ENCODE data around the gene COL27A1. TPM values are rescaled to one million over a fixed set of nuclear protein-coding genes. Genes with fewer than 3 reads are reported as not detected.
"Not testable (repeated sequence)": the region's sequence is repeated elsewhere in the genome, so short reads cannot be mapped to it uniquely, and the experiment has no call there.

COL27A1 gene
- total RNA-seq, 1 donor from 2014 or later: 8.5 TPM

GRCh38 chr9:114316605-114317230 is 161.4 kb downstream of the COL27A1 start:
- TF ChIP-seq CTCF (conservative IDR thresholded peaks at IDR 0.05; ENCODE audit: low read depth, low read length): no peak
- H3K4me3 ChIP-seq (ENCODE audit: low read depth, low read length): no peak overlapping the region
- DNase-seq (ENCODE audit: low read depth): no peak

GRCh38 chr9:114317665-114318357 is 162.5 kb downstream of the COL27A1 start:
- H3K4me3 ChIP-seq (ENCODE audit: low read depth, low read length): no peak overlapping the region
- no peak for DNase-seq (ENCODE audit: low read depth)
- no peak for TF ChIP-seq CTCF (conservative IDR thresholded peaks at IDR 0.05; ENCODE audit: low read depth, low read length)

- no peak for DNase-seq (ENCODE audit: low read depth)
- TF ChIP-seq CTCF (conservative IDR thresholded peaks at IDR 0.05; ENCODE audit: low read depth, low read length): no peak
- H3K4me3 ChIP-seq (ENCODE audit: low read depth, low read length): no peak overlapping the region
Observed at GRCh38 chr9:114318416-114318815, 163.1 kb downstream of the COL27A1 start.

GRCh38 chr9:114319147-114319546 is 163.8 kb downstream of the COL27A1 start:
- TF ChIP-seq CTCF (conservative IDR thresholded peaks at IDR 0.05; ENCODE audit: low read depth, low read length): no peak
- DNase-seq (ENCODE audit: low read depth): no peak
- no peak overlapping the region for H3K4me3 ChIP-seq (ENCODE audit: low read depth, low read length)

- DNase-seq (ENCODE audit: low read depth): not testable (repeated sequence)
Observed at GRCh38 chr9:114320710-114321109, 165.4 kb downstream of the COL27A1 start.

GRCh38 chr9:114321759-114322158 is 166.4 kb downstream of the COL27A1 start:
- DNase-seq (ENCODE audit: low read depth): no peak
- H3K4me3 ChIP-seq (ENCODE audit: low read depth, low read length): no peak overlapping the region
- no peak for TF ChIP-seq CTCF (conservative IDR thresholded peaks at IDR 0.05; ENCODE audit: low read depth, low read length)

More at GRCh38 chr9:114320710-114321109, 165.4 kb downstream of the COL27A1 start:
- not testable (repeated sequence) for H3K4me3 ChIP-seq (ENCODE audit: low read depth, low read length)

- not testable (repeated sequence) for H3K4me3 ChIP-seq (ENCODE audit: low read depth, low read length); DNase-seq (ENCODE audit: low read depth)
Observed at GRCh38 chr9:114322160-114322818, 167.0 kb downstream of the COL27A1 start.

- not testable (repeated sequence) for H3K4me3 ChIP-seq (ENCODE audit: low read depth, low read length); DNase-seq (ENCODE audit: low read depth)
Observed at GRCh38 chr9:114322831-114323531, 167.6 kb downstream of the COL27A1 start, which contains the start of gene ORM1. TSS of gene ORM1 (plus strand) at chr9:114323098. CDS start at chr9:114323134, 36 bp downstream.

- DNase-seq (ENCODE audit: low read depth); H3K4me3 ChIP-seq (ENCODE audit: low read depth, low read length): not testable (repeated sequence)
Observed at GRCh38 chr9:114323849-114324248, 168.5 kb downstream of the COL27A1 start.

Data from epithelial cell of proximal tubule (primary cell).